Measurements from ENCODE around the gene CCNE1.

DNA sequence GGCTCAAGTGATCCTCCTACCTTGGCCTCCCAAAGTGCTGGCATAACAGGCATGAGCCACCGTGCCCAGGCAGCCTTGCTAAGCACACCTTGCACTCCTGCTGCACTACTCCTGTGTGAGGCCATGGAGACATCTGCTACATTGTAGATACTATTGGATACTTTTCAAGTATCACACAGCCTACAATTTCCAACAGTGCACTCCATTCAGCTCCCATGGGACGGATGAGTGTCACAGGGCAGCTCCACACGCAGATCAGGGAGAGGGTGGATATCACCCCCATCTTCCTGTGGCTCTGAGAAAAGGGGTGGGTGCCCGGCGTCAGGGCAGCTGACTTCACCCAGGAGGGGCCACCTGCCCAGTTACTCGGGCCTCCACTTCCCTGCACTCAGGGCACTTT is 39.1 kb upstream of the CCNE1 start:
- TF ChIP-seq, protein P1, sequence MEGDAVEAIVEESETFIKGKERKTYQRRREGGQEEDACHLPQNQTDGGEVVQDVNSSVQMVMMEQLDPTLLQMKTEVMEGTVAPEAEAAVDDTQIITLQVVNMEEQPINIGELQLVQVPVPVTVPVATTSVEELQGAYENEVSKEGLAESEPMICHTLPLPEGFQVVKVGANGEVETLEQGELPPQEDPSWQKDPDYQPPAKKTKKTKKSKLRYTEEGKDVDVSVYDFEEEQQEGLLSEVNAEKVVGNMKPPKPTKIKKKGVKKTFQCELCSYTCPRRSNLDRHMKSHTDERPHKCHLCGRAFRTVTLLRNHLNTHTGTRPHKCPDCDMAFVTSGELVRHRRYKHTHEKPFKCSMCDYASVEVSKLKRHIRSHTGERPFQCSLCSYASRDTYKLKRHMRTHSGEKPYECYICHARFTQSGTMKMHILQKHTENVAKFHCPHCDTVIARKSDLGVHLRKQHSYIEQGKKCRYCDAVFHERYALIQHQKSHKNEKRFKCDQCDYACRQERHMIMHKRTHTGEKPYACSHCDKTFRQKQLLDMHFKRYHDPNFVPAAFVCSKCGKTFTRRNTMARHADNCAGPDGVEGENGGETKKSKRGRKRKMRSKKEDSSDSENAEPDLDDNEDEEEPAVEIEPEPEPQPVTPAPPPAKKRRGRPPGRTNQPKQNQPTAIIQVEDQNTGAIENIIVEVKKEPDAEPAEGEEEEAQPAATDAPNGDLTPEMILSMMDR (IDR thresholded peaks at IDR 0.05) = no peak
- TF ChIP-seq TCF7L2 (IDR thresholded peaks at IDR 0.05; ENCODE audit: low read depth, low read length) = no peak
- no peak for TF ChIP-seq SIN3A (IDR thresholded peaks at IDR 0.05; ENCODE audit: borderline replicate concordance, insufficient read depth, low read depth, low read length)
- no peak for TF ChIP-seq POLR2AphosphoS5 (IDR thresholded peaks at IDR 0.05; ENCODE audit: low read depth, low read length)
- TF ChIP-seq REST (IDR thresholded peaks at IDR 0.05; ENCODE audit: insufficient read depth in 1 of 2, low read depth in 2 of 2, low read length in 1 of 2) = no peak
